Chondrocyte (in vitro differentiated cells): ENCODE measurements around the gene MBD5. TPM values are rescaled to one million over a fixed set of nuclear protein-coding genes. Genes with fewer than 3 reads are reported as not detected.

Experiments used
- DNase-seq: peaks from one replicate; pipeline ENCODE4 v3.0.0; 2021; ENCODE audit warnings: mixed read lengths, low spot score
- H3K27ac Mint-ChIP-seq: one replicate; pipeline ENCODE4 v1.8.0; 2021; ENCODE audit warnings: mild to moderate bottlenecking, moderate library complexity, mixed read lengths; ENCODE audit not compliant: unreplicated experiment
- H3K27me3 Mint-ChIP-seq: 2 replicates; pipeline ENCODE4 v1.8.0; 2021; ENCODE audit warnings: low read depth, mixed read lengths
- H3K36me3 Mint-ChIP-seq: 2 replicates; pipeline ENCODE4 v1.8.0; 2021; ENCODE audit warnings: low read depth, mixed read lengths
- H3K4me1 Mint-ChIP-seq: 2 replicates; pipeline ENCODE4 v1.8.0; 2021; ENCODE audit warnings: low read depth, mild to moderate bottlenecking, mixed read lengths
- H3K4me3 Mint-ChIP-seq: one replicate; pipeline ENCODE4 v1.8.0; 2021; ENCODE audit warnings: mild to moderate bottlenecking, moderate library complexity, mixed read lengths; ENCODE audit not compliant: unreplicated experiment
- H3K9me3 Mint-ChIP-seq: 2 replicates; pipeline ENCODE4 v1.8.0; 2021; ENCODE audit warnings: low read depth, mixed read lengths
- total RNA-seq: library from RNA; stranded (reverse); gene quantifications from 3 replicates; pipeline ENCODE4 v1.2.1, GENCODE V29; 2021
- TF ChIP-seq, protein P1 (sequence below): fragments of 200-600 bp; sonication (generic); IDR thresholded peaks from 2 replicates; pipeline ENCODE4 v1.5.0; 2021; ENCODE audit warnings: antibody characterized with exemption, mild to moderate bottlenecking, moderate library complexity

Gene MBD5
- total RNA-seq, 1 donor from 2014 or later, result 31.1 TPM

DNA sequence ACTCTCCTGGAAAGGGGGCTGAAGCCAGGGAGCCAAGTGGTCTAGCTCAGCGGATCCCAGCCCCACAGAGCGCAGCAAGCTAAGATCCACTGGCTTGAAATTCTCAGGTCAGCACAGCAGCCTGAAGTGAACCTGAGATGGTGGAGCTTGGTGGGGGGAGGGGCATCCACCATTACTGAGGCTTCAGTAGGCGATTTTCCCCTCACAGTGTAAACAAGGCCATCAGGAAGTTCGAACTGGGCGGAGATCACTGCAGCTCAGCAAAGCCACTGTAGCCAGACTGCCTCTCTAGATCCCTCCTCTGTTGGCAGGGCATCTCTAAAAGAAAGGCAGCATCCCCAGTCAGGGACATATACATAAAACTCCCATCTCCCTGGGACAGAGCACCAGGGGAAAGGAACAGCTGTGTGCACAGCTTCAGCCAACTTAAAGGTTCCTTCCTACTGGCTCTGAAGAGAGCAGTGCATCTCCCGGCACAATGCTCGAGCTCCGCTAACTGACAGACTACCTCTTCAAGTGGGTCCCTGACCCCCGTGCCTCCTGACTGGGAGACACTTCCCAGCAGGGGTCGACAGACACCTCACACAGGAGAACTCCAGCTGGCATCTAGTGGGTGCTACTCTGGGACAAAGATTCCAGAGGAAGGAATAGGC, 341.4 kb downstream of the MBD5 start:
- Mint-ChIP-seq H3K4me1 (no peaks in the 10 kb centered on the region), H3K4me3 (no peak overlapping the region), H3K27me3 (no peaks in the 10 kb centered on the region), H3K27ac (no peak overlapping the region), H3K9me3 (peaks cover 24% of the 10 kb centered on the region), H3K36me3 (peaks cover 17% of the 10 kb centered on the region)
- no peak for DNase-seq
- TF ChIP-seq, protein P1, sequence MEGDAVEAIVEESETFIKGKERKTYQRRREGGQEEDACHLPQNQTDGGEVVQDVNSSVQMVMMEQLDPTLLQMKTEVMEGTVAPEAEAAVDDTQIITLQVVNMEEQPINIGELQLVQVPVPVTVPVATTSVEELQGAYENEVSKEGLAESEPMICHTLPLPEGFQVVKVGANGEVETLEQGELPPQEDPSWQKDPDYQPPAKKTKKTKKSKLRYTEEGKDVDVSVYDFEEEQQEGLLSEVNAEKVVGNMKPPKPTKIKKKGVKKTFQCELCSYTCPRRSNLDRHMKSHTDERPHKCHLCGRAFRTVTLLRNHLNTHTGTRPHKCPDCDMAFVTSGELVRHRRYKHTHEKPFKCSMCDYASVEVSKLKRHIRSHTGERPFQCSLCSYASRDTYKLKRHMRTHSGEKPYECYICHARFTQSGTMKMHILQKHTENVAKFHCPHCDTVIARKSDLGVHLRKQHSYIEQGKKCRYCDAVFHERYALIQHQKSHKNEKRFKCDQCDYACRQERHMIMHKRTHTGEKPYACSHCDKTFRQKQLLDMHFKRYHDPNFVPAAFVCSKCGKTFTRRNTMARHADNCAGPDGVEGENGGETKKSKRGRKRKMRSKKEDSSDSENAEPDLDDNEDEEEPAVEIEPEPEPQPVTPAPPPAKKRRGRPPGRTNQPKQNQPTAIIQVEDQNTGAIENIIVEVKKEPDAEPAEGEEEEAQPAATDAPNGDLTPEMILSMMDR, result no peak

DNA sequence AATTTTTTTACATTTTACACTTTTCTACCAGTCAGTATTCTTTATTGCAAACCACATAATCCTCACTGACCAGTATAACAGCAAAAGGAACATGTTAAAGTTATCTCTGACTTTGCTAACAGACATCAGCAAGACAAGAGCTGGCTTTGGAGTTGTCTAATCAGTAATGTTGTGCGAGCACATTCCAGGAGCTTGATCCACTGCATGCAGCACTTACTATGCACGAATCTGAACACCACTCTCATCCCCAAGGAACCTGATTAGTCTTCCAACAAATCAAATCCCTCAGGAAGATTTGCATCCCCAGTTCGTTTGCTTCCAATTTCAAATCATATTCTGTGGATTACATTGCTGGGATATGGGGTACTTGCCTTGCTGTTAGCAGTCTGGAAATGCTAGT, 354.3 kb downstream of the MBD5 start:
- Mint-ChIP-seq H3K4me1 (peaks cover 5% of the 10 kb centered on the region), H3K27me3 (no peaks in the 10 kb centered on the region), H3K4me3 (no peak overlapping the region), H3K9me3 (peaks cover 8% of the 10 kb centered on the region), H3K27ac (no peak overlapping the region), H3K36me3 (peaks cover 2% of the 10 kb centered on the region)
- no peak for DNase-seq
- TF ChIP-seq, protein P1, result no peak

GRCh38 chr2:148391324-148391723, 370.4 kb downstream of the MBD5 start:
- no peak for DNase-seq
- peaks cover 20% of the 10 kb centered on the region for H3K4me1 Mint-ChIP-seq
- H3K36me3 Mint-ChIP-seq, result peaks cover 2% of the 10 kb centered on the region
- H3K9me3 Mint-ChIP-seq, result peaks cover 2% of the 10 kb centered on the region
- TF ChIP-seq, protein P1, result no peak
- no peak overlapping the region for H3K4me3 Mint-ChIP-seq
- H3K27ac Mint-ChIP-seq, result peak overlapping the region; percentile 51
- H3K27me3 Mint-ChIP-seq, result no peaks in the 10 kb centered on the region

DNA sequence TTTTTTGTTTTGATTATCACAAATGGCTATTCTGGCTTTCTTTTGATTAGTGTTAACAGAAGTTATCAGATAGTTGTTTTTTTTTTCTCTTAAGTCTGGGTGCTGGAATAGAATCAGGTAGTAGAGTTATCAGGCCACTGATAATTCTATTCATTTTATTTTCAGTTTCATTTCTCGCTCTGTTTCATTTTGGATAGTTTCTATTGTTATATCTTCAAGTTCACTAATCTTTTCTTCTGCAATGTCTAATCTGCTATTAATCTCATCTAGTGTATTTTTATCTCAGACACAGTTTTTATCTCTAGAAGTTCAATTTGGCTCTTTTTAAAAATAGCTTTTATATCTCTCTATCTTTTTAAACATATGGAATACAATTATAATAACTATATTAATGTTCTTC, 381.9 kb downstream of the MBD5 start:
- TF ChIP-seq, protein P1, result no peak
- Mint-ChIP-seq H3K27me3 (no peaks in the 10 kb centered on the region), H3K9me3 (peaks cover 4% of the 10 kb centered on the region), H3K36me3 (peaks cover 2% of the 10 kb centered on the region), H3K4me1 (no peaks in the 10 kb centered on the region), H3K4me3 (no peak overlapping the region), H3K27ac (no peak overlapping the region)
- DNase-seq, result no peak

DNA sequence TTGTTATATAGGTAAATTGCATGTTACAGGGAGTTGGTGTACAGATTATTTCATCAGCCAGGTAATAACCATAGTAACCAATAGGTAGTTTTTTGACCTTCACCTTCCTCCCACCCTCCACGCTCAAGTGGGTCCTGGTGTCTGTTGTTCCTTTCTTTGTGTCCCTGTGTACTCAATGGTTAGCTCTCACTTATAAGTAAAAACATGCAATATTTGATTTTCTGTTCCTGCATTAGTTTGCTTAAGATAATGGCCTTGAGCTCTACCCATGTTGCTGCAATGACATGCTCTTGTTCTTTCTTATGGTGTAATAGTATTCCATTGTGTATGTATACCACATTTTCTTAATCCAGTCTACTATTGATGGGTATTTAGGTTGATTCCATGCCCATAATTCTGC, 390.0 kb downstream of the MBD5 start:
- Mint-ChIP-seq H3K36me3 (peaks cover 16% of the 10 kb centered on the region), H3K4me1 (no peaks in the 10 kb centered on the region), H3K27me3 (no peaks in the 10 kb centered on the region), H3K9me3 (peaks cover 39% of the 10 kb centered on the region), H3K27ac (no peak overlapping the region), H3K4me3 (no peak overlapping the region)
- DNase-seq, result no peak
- TF ChIP-seq, protein P1, result no peak
